B cell (primary cell): ENCODE measurements around the gene SPRYD3.

Source experiments
- CTCF ChIP-seq: fragments of 200-600 bp; IDR thresholded peaks from one replicate; pipeline ENCODE4 v1.8.0; 2022; ENCODE audit warnings: antibody characterized with exemption, mild to moderate bottlenecking
- EZH2 ChIP-seq: IDR thresholded peaks from 2 replicates; pipeline ENCODE4 v1.6.1; 2012; ENCODE audit warnings: borderline replicate concordance, low read depth, mild to moderate bottlenecking, moderate library complexity, low read length; ENCODE audit not compliant: insufficient read depth, poor library complexity, severe bottlenecking

GRCh38 chr12:53073881-53074280 is 5.3 kb downstream of the SPRYD3 start:
- TF ChIP-seq CTCF = no peak
- TF ChIP-seq EZH2 = no peak
